ENCODE results near the gene SEMA5A. TPM values are rescaled to one million over a fixed set of nuclear protein-coding genes. Genes with fewer than 3 reads are reported as not detected.

Gene SEMA5A
- total and polyA plus RNA-seq, 2 of the 8 experiments (the other 6 are each of a cell fraction or from before 2014, with no cell fraction given): 5.3 to 8.9 TPM

GRCh38 chr5:9394221-9394620, 151.7 kb downstream of the SEMA5A start (continued):
- no peak for TF ChIP-seq CTCF (IDR thresholded peaks at IDR 0.05; ENCODE audit: control extremely low read depth in 1 of 3, insufficient read depth in 1 of 3, low read depth in 1 of 3, low read length in 3 of 3)
- no peak for TF ChIP-seq SIRT6 (IDR thresholded peaks at IDR 0.05; ENCODE audit: low read length)

All from H1 (cell line).